Stimulated activated CD4-positive, alpha-beta T cell treated with anti-CD3 and anti-CD28 coated beads, Interleukin-2, amount 100 ng/mL, for 24 hours (primary cell): ENCODE data around the gene CLSTN1.
A peak's percentile ranks its signal among the peaks of the same experiment; 100 is the strongest.
"Not testable (repeated sequence)": the region's sequence is repeated elsewhere in the genome, so short reads cannot be mapped to it uniquely, and the experiment has no call there.

ENCODE experiments used
- DNase-seq, 2 donors: peaks; one replicate each; pipeline ENCODE4 v3.0.0-alpha.2; 2020

Gene CLSTN1

GRCh38 chr1:9728451-9729295, 95.1 kb downstream of the CLSTN1 start:
- peak; percentile 73 to 75 for DNase-seq

GRCh38 chr1:9726905-9727595, 96.7 kb downstream of the CLSTN1 start:
- no peak for DNase-seq

- DNase-seq = no peak
Measured at GRCh38 chr1:9726406-9726805, 97.4 kb downstream of the CLSTN1 start.

- peak; percentile 75 to 76 for DNase-seq
Measured at GRCh38 chr1:9724706-9725476, 98.9 kb downstream of the CLSTN1 start.

GRCh38 chr1:9723926-9724325, 99.8 kb downstream of the CLSTN1 start:
- DNase-seq = no peak

- DNase-seq = no peak
Measured at GRCh38 chr1:9723068-9723805, 100.5 kb downstream of the CLSTN1 start.

- DNase-seq = no peak
Measured at GRCh38 chr1:9722378-9722749, 101.4 kb downstream of the CLSTN1 start.

- DNase-seq = peak; percentile 79 to 85
Measured at GRCh38 chr1:9721606-9722377, 102.0 kb downstream of the CLSTN1 start.

GRCh38 chr1:9720785-9721605, 102.8 kb downstream of the CLSTN1 start:
- no peak for DNase-seq

- DNase-seq = no peak
Measured at GRCh38 chr1:9719978-9720722, 103.6 kb downstream of the CLSTN1 start.

GRCh38 chr1:9718006-9718680, 105.6 kb downstream of the CLSTN1 start:
- DNase-seq = no peak

DNA sequence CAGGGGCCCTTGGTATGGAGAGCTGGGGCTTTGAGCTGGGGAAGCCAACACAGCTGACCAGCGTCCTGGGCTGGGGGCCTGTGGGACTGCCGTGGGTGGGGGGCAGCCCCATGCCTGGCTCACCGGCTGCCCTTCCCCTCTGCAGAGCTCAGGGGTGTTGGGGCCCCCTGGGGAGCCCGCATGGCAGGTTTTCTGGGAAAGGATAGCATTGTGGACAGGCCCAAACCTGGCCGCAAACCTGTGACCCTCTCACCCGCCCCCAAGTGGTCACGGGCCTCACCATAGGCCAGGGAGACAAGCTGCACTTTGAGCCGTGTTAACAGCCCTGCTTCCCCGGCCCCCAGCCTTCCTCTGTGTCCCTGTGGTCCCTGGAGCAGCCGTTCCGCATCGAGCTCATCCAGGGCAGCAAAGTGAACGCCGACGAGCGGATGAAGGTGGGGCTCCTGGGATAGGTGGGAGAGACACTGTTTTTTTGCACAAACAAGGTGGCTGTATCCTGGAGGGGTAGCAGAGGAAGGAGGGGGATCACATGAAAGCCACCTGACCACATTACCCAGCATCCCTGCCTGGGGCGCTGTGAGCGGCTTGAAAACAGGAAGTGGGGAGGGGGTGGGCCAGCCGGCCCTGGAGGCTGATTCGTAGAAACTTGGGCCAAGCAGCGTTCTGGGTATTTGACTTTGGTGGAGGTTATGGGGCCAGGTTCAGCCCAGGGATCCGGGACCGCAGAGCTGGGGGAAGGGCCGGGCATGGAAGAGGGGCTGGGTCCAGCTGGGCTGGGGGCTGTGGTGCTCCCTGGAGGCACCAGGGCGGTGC, 106.4 kb downstream of the CLSTN1 start:
- peak; percentile 82 for DNase-seq

- no peak for DNase-seq
Measured at GRCh38 chr1:9716404-9717192, 107.2 kb downstream of the CLSTN1 start.

DNA sequence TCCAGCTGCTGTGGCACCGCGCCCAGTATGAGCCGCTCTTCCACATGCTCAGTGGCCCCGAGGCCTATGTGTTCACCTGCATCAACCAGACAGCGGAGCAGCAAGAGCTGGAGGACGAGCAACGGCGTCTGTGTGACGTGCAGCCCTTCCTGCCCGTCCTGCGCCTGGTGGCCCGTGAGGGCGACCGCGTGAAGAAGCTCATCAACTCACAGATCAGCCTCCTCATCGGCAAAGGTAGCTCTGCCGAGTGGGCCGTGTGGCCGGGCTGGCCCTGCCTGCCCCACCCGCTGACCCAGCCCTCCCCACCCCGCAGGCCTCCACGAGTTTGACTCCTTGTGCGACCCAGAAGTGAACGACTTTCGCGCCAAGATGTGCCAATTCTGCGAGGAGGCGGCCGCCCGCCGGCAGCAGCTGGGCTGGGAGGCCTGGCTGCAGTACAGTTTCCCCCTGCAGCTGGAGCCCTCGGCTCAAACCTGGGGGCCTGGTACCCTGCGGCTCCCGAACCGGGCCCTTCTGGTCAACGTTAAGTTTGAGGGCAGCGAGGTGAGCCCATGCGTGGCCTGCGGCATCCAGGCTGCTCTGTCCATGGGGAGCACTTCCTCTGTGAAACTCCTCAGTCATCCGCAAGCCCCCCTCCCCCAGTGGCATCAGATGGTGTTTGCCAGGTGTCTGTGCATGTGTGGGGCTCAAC, 108.1 kb downstream of the CLSTN1 start:
- peak; percentile 37 to 57 for DNase-seq

DNA sequence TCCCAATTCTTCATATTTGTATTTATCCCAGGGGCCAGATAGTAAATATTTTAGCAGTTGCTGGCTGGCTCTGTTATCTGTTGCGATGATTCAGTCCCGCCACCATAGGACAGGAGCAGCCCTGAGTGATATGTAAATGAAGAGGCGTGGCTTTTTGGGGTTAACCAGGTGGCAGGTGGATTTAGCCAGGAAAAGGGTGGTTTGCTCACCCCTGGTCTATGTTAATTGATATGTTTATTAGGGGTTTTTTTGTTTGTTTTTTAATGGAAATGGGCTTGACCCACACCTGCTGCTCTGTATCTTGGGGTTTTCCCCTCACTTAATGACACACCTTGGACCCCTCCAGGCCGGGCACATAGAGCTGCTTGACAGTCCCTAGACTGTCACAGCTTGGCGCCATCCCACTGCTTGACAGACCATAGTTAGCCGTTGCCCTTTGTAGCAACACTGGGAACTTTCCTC, 109.5 kb downstream of the CLSTN1 start:
- peak in 1 of 2 donors; percentile 43 for DNase-seq

DNA sequence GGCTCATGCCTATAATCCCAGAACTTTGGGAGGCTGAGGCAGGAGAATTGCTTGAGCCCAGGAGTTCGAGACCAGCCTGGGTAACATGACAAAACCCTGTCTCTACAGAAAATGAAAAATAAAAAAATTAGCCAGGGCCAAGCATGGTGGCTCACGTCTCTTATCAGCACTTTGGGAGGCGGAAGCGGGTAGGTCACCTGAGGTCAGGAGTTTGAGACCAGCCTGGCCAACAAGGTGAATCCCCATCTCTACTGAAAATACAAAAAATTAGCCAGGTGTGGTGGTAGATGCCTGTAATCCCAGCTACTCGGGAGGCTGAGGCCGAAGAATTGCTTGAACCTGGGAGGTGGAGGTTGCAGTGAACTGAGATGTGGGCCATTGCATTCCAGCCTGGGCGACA, 111.0 kb downstream of the CLSTN1 start:
- not testable (repeated sequence) for DNase-seq

DNA sequence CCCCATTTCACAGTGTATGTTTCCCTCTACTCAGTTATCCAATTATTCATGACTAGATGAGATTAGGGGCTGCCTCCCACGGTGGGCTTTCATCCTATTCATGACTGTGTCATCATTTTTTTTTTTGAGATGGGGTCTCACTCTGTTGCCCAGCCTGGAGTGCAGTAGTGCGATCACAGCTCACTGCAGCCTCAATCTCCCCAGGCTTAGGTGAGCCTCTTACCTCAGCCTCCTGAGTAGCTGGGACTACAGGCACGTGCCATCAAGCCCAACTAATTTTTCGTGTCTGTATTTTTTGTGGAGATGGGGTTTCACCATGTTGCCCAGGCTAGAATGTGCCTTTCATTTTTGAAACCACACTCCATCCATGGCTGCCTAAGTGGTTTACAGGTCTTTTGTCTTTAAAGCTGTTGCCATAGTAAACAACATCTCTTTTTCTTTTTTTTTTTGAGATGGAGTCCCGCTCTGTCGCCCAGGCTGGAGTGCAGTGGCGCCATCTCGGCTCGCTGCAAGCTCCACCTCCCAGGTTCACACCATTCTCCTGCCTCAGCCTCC, 112.2 kb downstream of the CLSTN1 start:
- DNase-seq = no peak
